ENCODE data around the gene HOXA9. TPM values are rescaled to one million over a fixed set of nuclear protein-coding genes. Genes with fewer than 3 reads are reported as not detected.
A peak's percentile ranks its signal among the peaks of the same experiment; 100 is the strongest.

The HOXA9 gene
- total RNA-seq, 4 donors from 2014 or later = 19.5 to 130 (median 50.6) TPM

- WGBS, 2 donors (ENCODE audit: low coverage in 1 of 2) = 18% methylated on average over 22 of the region's 30 CpGs; no CpG with 5 or more reads in 1 of the 2 donors
- Histone ChIP-seq H3K9me3 (no peaks in the 10 kb centered on the region), H3K36me3 (no peaks in the 10 kb centered on the region), H3K4me3 (peak overlapping the region; percentile 52 to 64 (median 59)), H3K4me1 (peaks cover 24 to 63% (median 44%) of the 10 kb centered on the region in 4 donors), H3K27me3 (peaks cover 51% of the 10 kb centered on the region), H3K27ac (peak overlapping the region; percentile 95 to 99 (median 98))
- in situ Hi-C loops (cut with MboI; ENCODE audit: low pct_ligation_motif_present in 1 of 4, low pct_unique_long_range_greater_than_20kb in 1 of 4, low sequenced_read_pairs in 3 of 4) = loop anchor here in 3 of 4 donors (5.0 to 25.0 kb wide), 5 partner anchors 785 to 1295 kb away; no protein-coding TSS in a partner anchor
- TF ChIP-seq CTCF (IDR thresholded peaks at IDR 0.05) (no peak), POLR2AphosphoS5 (IDR thresholded peaks at IDR 0.05) (no peak), EP300 (IDR thresholded peaks at IDR 0.05; ENCODE audit: low read depth) (no peak), POLR2A (IDR thresholded peaks at IDR 0.05) (no peak)
- intact Hi-C loops (cut with DNase I; ENCODE audit: low total_unique reads) = no loop called here
- peak; percentile 22 for DNase-seq
Measured at GRCh38 chr7:27156916-27157701, 8.2 kb downstream of the HOXA9 start.

GRCh38 chr7:27156508-27156898, 8.8 kb downstream of the HOXA9 start, which contains the start of gene HOXA7:
Gene HOXA7, minus strand, starts transcription at chr7:27156675. Its CDS starts 130 bp downstream, at chr7:27156545.
- H3K36me3 ChIP-seq = no peaks in the 10 kb centered on the region
- peak within 1 kb of the TSS; percentile 52 to 64 (median 59) for H3K4me3 ChIP-seq
- H3K9me3 ChIP-seq = no peaks in the 10 kb centered on the region
- H3K27ac ChIP-seq = peak within 1 kb of the TSS; percentile 95 to 99 (median 98)
- intact Hi-C loops (cut with DNase I; ENCODE audit: low total_unique reads) (no loop called here), in situ Hi-C loops (cut with MboI; ENCODE audit: low pct_ligation_motif_present in 1 of 4, low pct_unique_long_range_greater_than_20kb in 1 of 4, low sequenced_read_pairs in 3 of 4) (loop anchor here in 3 of 4 donors (5.0 to 25.0 kb wide), 5 partner anchors 784 to 1294 kb away; no protein-coding TSS in a partner anchor)
- peaks cover 53% of the 10 kb centered on the region for H3K27me3 ChIP-seq
- peaks cover 24 to 57% (median 40%) of the 10 kb centered on the region in 4 donors for H3K4me1 ChIP-seq
- TF ChIP-seq EP300 (IDR thresholded peaks at IDR 0.05; ENCODE audit: low read depth) = no peak
- TF ChIP-seq CTCF (IDR thresholded peaks at IDR 0.05) = peak in 1 of 5 experiments; percentile 3
- TF ChIP-seq POLR2AphosphoS5 (IDR thresholded peaks at IDR 0.05) = peak in 2 of 3 donors; percentile 36 to 61
- no peak for TF ChIP-seq POLR2A (IDR thresholded peaks at IDR 0.05)
- 0 to 3% methylated on average over 10 to 29 of the region's 33 CpGs for WGBS, 2 donors (ENCODE audit: low coverage in 1 of 2)
- DNase-seq = peak; percentile 75

- Histone ChIP-seq H3K36me3 (no peaks in the 10 kb centered on the region), H3K27ac (peak overlapping the region; percentile 95 to 99 (median 98)), H3K4me3 (peak overlapping the region; percentile 52 to 64 (median 59)), H3K4me1 (peaks cover 24 to 52% (median 38%) of the 10 kb centered on the region in 4 donors), H3K27me3 (peaks cover 57% of the 10 kb centered on the region), H3K9me3 (no peaks in the 10 kb centered on the region)
- peak; percentile 70 for DNase-seq
- WGBS, 2 donors (ENCODE audit: low coverage in 1 of 2) = 3% methylated on average over 50 of the region's 63 CpGs; no CpG with 5 or more reads in 1 of the 2 donors
- intact Hi-C loops (cut with DNase I; ENCODE audit: low total_unique reads) (no loop called here), in situ Hi-C loops (cut with MboI; ENCODE audit: low pct_ligation_motif_present in 1 of 4, low pct_unique_long_range_greater_than_20kb in 1 of 4, low sequenced_read_pairs in 3 of 4) (loop anchor here in 3 of 4 donors (5.0 to 25.0 kb wide), 5 partner anchors 784 to 1294 kb away; no protein-coding TSS in a partner anchor)
- peak; percentile 79 for TF ChIP-seq POLR2A (IDR thresholded peaks at IDR 0.05)
- TF ChIP-seq POLR2AphosphoS5 (IDR thresholded peaks at IDR 0.05) = peak; percentile 29 to 80 (median 54)
- TF ChIP-seq CTCF (IDR thresholded peaks at IDR 0.05) = peak in 1 of 5 experiments; percentile 6
- TF ChIP-seq EP300 (IDR thresholded peaks at IDR 0.05; ENCODE audit: low read depth) = no peak
Measured at GRCh38 chr7:27155816-27156507, 9.4 kb downstream of the HOXA9 start.

Measured in transverse colon (tissue), 4 donors.